IPS-18a (cell line): ENCODE results near the gene EBF3.

Source experiments
- H3K27ac ChIP-seq: one replicate; pipeline ENCODE4 v1.5.1; 2013; ENCODE audit warnings: low read length
- H3K27me3 ChIP-seq: one replicate; pipeline ENCODE4 v1.6.1; 2013; ENCODE audit warnings: mild to moderate bottlenecking, low read length; ENCODE audit not compliant: control insufficient read depth, insufficient read depth
- H3K36me3 ChIP-seq: one replicate; pipeline ENCODE4 v1.6.1; 2013; ENCODE audit warnings: low read depth, low read length; ENCODE audit not compliant: control insufficient read depth
- H3K4me1 ChIP-seq: one replicate; pipeline ENCODE4 v1.6.1; 2013; ENCODE audit warnings: low read depth, low read length; ENCODE audit not compliant: control insufficient read depth
- H3K4me3 ChIP-seq: one replicate; pipeline ENCODE4 v1.5.1; 2013; ENCODE audit warnings: low read length
- H3K9ac ChIP-seq: one replicate; pipeline ENCODE4 v1.6.1; 2013; ENCODE audit warnings: mild to moderate bottlenecking, low read length, moderate library complexity
- H3K9me3 ChIP-seq: one replicate; pipeline ENCODE4 v1.6.1; 2013; ENCODE audit warnings: low read depth, low read length; ENCODE audit not compliant: control insufficient read depth

EBF3 gene

DNA sequence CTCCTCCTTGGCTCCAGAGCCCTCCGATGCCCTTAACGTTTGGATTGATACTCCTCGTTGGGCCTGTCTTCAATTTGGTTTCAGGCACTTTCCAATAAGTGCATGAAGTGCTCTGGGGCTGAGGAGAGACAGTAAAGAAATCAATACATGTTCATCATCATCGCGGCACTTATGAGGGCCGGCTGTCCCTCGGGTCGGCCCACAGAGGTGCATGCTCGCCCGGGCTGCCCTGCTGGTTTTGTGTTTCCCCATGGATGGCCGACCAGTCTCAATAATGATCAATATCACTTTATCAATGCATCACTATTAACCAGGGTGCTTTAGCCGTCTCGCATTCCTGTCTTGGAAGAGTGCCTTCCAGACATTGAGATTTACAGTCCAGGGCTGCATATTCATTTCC, 154.2 kb downstream of the EBF3 start:
- no peaks in the 10 kb centered on the region for H3K36me3 ChIP-seq
- H3K9me3 ChIP-seq = no peaks in the 10 kb centered on the region
- H3K4me1 ChIP-seq = no peaks in the 10 kb centered on the region
- H3K9ac ChIP-seq = no peak overlapping the region
- no peak overlapping the region for H3K27ac ChIP-seq
- no peaks in the 10 kb centered on the region for H3K27me3 ChIP-seq
- H3K4me3 ChIP-seq = no peak overlapping the region

DNA sequence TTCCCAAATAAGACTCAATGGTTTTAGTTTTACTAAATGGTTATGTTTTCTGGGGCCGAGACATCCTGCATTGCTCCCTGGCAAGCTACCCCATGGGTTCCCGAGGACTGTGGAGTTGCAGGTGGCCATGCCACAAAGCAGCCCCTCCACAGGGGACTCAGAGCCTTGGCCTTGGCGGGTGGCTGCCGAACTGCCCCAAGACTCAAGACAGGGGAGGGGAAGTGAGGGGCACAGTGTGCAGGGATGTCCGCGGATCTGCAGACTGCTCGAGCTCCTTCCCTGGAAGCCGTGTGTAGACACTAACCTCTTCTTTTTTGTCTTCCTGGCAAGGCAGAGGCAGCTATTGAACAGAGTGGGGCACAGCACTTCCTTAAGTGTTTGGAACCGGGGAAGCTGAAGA, 154.6 kb downstream of the EBF3 start:
- no peak overlapping the region for H3K27ac ChIP-seq
- no peaks in the 10 kb centered on the region for H3K4me1 ChIP-seq
- H3K9me3 ChIP-seq = no peaks in the 10 kb centered on the region
- H3K27me3 ChIP-seq = no peaks in the 10 kb centered on the region
- no peak overlapping the region for H3K9ac ChIP-seq
- no peak overlapping the region for H3K4me3 ChIP-seq
- H3K36me3 ChIP-seq = no peaks in the 10 kb centered on the region

DNA sequence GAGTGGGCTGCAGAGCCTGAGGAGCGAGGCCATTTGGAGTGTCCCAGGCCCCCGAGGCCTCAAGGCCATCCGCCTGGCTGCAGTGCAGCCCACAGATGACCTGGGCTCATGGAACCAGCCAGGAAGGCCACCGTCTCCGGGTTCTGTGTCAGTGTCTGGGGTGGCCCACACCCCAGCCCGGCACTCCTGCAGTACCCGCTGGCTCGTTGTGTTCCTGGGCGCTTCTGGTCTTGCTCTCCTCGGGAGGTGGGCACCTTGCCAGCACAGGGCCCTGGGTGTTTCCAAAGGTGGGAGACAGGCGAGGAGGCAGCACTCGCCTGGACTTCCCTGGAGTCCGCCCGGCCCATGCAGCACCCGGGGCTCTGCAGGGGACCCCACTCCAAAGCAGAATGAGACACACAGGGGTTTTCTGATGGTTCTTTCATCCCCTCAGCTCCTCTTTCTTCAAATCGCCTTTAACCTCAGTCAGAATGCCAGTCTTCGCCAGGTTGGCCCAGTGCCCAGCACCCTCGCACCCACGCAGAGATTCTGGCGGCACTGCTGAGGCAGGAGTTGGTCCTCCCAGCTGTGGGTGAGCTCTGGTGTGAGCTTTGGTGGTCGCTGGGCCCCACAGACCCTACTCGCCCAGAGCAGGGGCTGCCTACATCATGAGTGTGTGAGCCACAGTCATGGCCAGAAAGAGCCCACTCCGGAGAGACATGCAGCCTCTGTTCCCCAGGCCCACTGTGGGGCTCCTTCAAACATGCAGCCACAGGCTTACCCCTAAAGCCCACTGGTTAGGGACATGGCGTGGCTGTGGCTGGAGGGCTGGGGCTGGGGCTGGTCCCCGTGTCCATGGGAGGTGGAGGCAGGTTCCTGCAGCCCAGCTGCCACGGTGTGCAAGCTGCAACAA, 155.7 kb downstream of the EBF3 start:
- no peaks in the 10 kb centered on the region for H3K4me1 ChIP-seq
- H3K4me3 ChIP-seq = no peak overlapping the region
- peaks cover 5% of the 10 kb centered on the region for H3K9me3 ChIP-seq
- no peak overlapping the region for H3K9ac ChIP-seq
- no peaks in the 10 kb centered on the region for H3K36me3 ChIP-seq
- H3K27me3 ChIP-seq = no peaks in the 10 kb centered on the region
- no peak overlapping the region for H3K27ac ChIP-seq

GRCh38 chr10:129807211-129807610, 156.9 kb downstream of the EBF3 start:
- Histone ChIP-seq H3K4me1 (no peaks in the 10 kb centered on the region), H3K27ac (no peak overlapping the region), H3K36me3 (no peaks in the 10 kb centered on the region), H3K9me3 (peaks cover 5% of the 10 kb centered on the region), H3K9ac (no peak overlapping the region), H3K4me3 (no peak overlapping the region), H3K27me3 (no peaks in the 10 kb centered on the region)

DNA sequence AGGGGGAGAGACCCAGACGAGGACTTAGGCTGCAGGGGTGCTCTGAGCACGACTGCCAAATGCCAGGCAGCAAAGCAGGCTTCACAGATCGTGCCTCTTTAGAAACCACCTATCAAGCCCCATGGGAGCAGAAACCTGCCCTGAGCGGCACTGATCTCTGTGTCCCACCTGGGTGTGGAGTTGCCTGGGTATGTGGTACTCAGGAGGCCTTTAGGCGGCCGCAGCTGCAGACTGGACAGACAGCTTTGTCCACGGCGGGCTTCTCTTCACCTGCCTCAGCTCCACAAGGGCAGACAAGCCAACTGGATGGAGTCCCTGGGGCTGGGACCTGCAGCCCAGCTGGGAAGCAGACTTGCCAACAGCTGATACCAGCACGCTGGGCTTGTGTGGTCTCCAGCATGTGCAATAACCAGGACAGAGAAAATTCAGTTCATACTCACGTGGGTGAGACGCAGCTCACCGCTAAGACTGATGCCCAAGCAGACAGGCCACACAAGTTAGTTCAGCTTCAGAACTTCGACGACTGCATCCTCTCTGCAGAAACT, 163.2 kb downstream of the EBF3 start:
- H3K9me3 ChIP-seq = peaks cover 5% of the 10 kb centered on the region
- H3K4me3 ChIP-seq = no peak overlapping the region
- H3K9ac ChIP-seq = no peak overlapping the region
- no peaks in the 10 kb centered on the region for H3K36me3 ChIP-seq
- H3K4me1 ChIP-seq = no peaks in the 10 kb centered on the region
- no peak overlapping the region for H3K27ac ChIP-seq
- H3K27me3 ChIP-seq = no peaks in the 10 kb centered on the region

DNA sequence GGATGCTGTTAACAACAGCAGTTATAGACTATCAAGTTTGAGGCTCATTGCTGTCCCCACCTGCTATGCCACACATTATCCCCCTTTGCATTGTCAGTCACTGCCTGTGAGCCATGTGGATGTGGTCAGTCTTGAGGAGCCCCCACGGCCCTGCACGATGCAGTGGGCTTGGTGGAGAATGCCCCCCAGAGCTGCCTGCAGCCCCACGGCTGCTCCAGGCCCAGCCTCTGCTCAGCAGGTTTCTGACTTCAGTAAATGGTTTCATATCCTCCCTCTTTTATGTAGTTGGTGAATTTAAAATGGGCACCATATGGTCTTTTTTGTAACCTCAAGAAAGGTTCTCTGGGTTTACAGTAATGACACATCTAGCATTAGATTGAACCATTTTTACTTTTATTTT, 164.1 kb downstream of the EBF3 start:
- Histone ChIP-seq H3K36me3 (no peaks in the 10 kb centered on the region), H3K4me3 (no peak overlapping the region), H3K4me1 (no peaks in the 10 kb centered on the region), H3K9ac (no peak overlapping the region), H3K27ac (no peak overlapping the region), H3K9me3 (peaks cover 5% of the 10 kb centered on the region), H3K27me3 (no peaks in the 10 kb centered on the region)

DNA sequence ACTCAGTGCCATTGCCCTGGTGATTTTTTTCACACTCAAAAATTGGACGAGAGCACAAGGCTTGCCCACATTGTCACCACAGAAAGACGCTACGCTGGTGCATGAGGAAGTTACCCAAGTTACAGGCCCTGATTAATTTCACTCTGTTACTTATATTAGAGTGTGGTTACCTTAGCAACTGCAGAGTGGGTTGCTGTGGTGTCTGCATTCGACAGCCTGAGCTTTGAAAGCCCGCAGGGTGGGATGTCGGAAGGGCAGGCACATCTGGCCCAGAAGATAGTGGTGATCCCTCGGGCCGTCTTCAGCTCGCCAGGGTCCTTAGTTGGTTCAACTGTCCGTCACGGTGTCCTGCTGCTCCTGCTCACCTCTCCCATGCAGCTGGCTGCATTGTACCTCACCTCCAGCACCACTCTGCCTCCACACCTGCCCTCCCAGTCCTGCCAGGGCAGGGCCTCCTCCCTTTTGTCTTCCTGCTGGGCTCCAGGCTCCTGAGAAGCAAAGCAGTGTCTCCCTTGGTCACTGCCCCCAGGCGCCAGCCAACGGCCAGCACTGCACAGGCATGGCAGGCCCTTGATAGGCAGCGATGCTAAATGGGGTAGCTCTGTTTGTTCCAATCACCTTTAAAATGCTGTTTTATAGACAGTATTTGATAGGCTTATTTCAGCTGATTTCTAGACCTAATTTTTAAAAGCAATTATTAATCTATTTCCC, 167.2 kb downstream of the EBF3 start:
- Histone ChIP-seq H3K4me3 (no peak overlapping the region), H3K27ac (no peak overlapping the region), H3K4me1 (no peaks in the 10 kb centered on the region), H3K36me3 (no peaks in the 10 kb centered on the region), H3K9me3 (no peaks in the 10 kb centered on the region), H3K9ac (no peak overlapping the region), H3K27me3 (no peaks in the 10 kb centered on the region)

GRCh38 chr10:129793996-129794395, 170.1 kb downstream of the EBF3 start:
- Histone ChIP-seq H3K27me3 (no peaks in the 10 kb centered on the region), H3K4me1 (no peaks in the 10 kb centered on the region), H3K36me3 (no peaks in the 10 kb centered on the region), H3K9me3 (no peaks in the 10 kb centered on the region), H3K9ac (no peak overlapping the region), H3K4me3 (no peak overlapping the region), H3K27ac (no peak overlapping the region)

DNA sequence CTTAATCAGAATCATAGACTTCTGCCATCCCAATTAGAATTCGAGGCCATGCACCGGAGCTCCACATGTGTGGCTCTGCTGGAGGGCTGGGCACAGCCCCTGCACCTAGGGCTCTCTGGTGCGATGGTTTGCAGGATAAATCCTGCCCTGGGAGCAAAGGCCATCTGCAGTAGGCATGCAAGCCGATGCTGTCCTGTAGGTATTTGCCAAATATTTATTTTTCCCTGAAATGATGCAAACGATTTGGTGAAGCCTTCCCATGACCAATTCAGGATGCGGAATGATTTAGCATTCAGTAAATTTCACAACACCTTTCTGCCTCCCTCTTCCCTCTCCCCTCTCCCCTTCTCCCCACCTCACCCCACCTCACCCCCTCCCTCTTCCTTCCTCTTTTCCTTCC, 170.6 kb downstream of the EBF3 start:
- Histone ChIP-seq H3K27ac (no peak overlapping the region), H3K4me3 (no peak overlapping the region), H3K9me3 (no peaks in the 10 kb centered on the region), H3K36me3 (no peaks in the 10 kb centered on the region), H3K4me1 (no peaks in the 10 kb centered on the region), H3K9ac (no peak overlapping the region), H3K27me3 (no peaks in the 10 kb centered on the region)

- no peak overlapping the region for H3K27ac ChIP-seq
- H3K4me3 ChIP-seq = no peak overlapping the region
- no peaks in the 10 kb centered on the region for H3K36me3 ChIP-seq
- no peak overlapping the region for H3K9ac ChIP-seq
- no peaks in the 10 kb centered on the region for H3K9me3 ChIP-seq
- H3K4me1 ChIP-seq = no peaks in the 10 kb centered on the region
- no peaks in the 10 kb centered on the region for H3K27me3 ChIP-seq
Measured at GRCh38 chr10:129792864-129793263, 171.2 kb downstream of the EBF3 start.

GRCh38 chr10:129792141-129792540, 171.9 kb downstream of the EBF3 start:
- no peaks in the 10 kb centered on the region for H3K4me1 ChIP-seq

More at GRCh38 chr10:129792141-129792540, 171.9 kb downstream of the EBF3 start:
- H3K36me3 ChIP-seq = no peaks in the 10 kb centered on the region
- no peaks in the 10 kb centered on the region for H3K27me3 ChIP-seq
- no peak overlapping the region for H3K27ac ChIP-seq
- H3K4me3 ChIP-seq = no peak overlapping the region
- no peaks in the 10 kb centered on the region for H3K9me3 ChIP-seq
- H3K9ac ChIP-seq = no peak overlapping the region
